Ishikawa (cell line): Measurements from ENCODE around the gene GARIN5B.

Source experiments
- CEBPB ChIP-seq: IDR thresholded peaks from 2 replicates; pipeline ENCODE4 v1.6.1; 2012
- CREB1 ChIP-seq: IDR thresholded peaks from 2 replicates; pipeline ENCODE4 v1.6.1; 2012; ENCODE audit warnings: low read depth
- EGR1 ChIP-seq: IDR thresholded peaks from 2 replicates; pipeline ENCODE4 v1.6.1; 2012
- EP300 ChIP-seq: IDR thresholded peaks from 2 replicates; pipeline ENCODE4 v1.6.1; 2012; ENCODE audit warnings: borderline replicate concordance
- FOXM1 ChIP-seq: IDR thresholded peaks from 2 replicates; pipeline ENCODE4 v1.6.1; 2012; ENCODE audit warnings: low read depth, borderline replicate concordance
- MAX ChIP-seq: IDR thresholded peaks from 2 replicates; pipeline ENCODE4 v1.6.1; 2012
- NFIC ChIP-seq: IDR thresholded peaks from 2 replicates; pipeline ENCODE4 v1.6.1; 2012
- RAD21 ChIP-seq: IDR thresholded peaks from 2 replicates; pipeline ENCODE4 v1.6.1; 2012; ENCODE audit warnings: low read depth
- TAF1 ChIP-seq: IDR thresholded peaks from 2 replicates; pipeline ENCODE4 v1.6.1; 2012; ENCODE audit warnings: low read depth, mild to moderate bottlenecking
- TCF12 ChIP-seq: IDR thresholded peaks from 2 replicates; pipeline ENCODE4 v1.6.1; 2012; ENCODE audit warnings: low read depth
- TEAD4 ChIP-seq: IDR thresholded peaks from 2 replicates; pipeline ENCODE4 v1.6.1; 2012
- YY1 ChIP-seq: IDR thresholded peaks from 2 replicates; pipeline ENCODE4 v1.6.1; 2012; ENCODE audit warnings: low read depth
- ZBTB7A ChIP-seq: IDR thresholded peaks from 2 replicates; pipeline ENCODE4 v1.6.1; 2012; ENCODE audit warnings: low read depth
- TF ChIP-seq, protein P1 (sequence below): IDR thresholded peaks from 2 replicates; pipeline ENCODE4 v1.6.1; 2012; ENCODE audit warnings: low read depth, mild to moderate bottlenecking
- TF ChIP-seq, protein P2 (sequence below): IDR thresholded peaks from 2 replicates; pipeline ENCODE4 v1.6.1; 2012

GARIN5B gene

GRCh38 chr19:55385724-55386492, 22.8 kb upstream of the GARIN5B start, which contains the start of gene RPL28:
RPL28 (plus strand) TSS chr19:55385932; CDS start chr19:55386358, 426 bp downstream.
- TF ChIP-seq TCF12 (peak; percentile 49; the same call in 1 of the 2 replicates), EP300 (no peak), YY1 (peak; percentile 80), CREB1 (peak; percentile 52; the same call in 1 of the 2 replicates), NFIC (no peak), TEAD4 (peak; percentile 34; the same call in 1 of the 2 replicates), ZBTB7A (no peak), TAF1 (peak; percentile 100), MAX (peak; percentile 71)
- TF ChIP-seq, protein P1, sequence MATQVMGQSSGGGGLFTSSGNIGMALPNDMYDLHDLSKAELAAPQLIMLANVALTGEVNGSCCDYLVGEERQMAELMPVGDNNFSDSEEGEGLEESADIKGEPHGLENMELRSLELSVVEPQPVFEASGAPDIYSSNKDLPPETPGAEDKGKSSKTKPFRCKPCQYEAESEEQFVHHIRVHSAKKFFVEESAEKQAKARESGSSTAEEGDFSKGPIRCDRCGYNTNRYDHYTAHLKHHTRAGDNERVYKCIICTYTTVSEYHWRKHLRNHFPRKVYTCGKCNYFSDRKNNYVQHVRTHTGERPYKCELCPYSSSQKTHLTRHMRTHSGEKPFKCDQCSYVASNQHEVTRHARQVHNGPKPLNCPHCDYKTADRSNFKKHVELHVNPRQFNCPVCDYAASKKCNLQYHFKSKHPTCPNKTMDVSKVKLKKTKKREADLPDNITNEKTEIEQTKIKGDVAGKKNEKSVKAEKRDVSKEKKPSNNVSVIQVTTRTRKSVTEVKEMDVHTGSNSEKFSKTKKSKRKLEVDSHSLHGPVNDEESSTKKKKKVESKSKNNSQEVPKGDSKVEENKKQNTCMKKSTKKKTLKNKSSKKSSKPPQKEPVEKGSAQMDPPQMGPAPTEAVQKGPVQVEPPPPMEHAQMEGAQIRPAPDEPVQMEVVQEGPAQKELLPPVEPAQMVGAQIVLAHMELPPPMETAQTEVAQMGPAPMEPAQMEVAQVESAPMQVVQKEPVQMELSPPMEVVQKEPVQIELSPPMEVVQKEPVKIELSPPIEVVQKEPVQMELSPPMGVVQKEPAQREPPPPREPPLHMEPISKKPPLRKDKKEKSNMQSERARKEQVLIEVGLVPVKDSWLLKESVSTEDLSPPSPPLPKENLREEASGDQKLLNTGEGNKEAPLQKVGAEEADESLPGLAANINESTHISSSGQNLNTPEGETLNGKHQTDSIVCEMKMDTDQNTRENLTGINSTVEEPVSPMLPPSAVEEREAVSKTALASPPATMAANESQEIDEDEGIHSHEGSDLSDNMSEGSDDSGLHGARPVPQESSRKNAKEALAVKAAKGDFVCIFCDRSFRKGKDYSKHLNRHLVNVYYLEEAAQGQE, result no peak
- TF ChIP-seq, protein P2, sequence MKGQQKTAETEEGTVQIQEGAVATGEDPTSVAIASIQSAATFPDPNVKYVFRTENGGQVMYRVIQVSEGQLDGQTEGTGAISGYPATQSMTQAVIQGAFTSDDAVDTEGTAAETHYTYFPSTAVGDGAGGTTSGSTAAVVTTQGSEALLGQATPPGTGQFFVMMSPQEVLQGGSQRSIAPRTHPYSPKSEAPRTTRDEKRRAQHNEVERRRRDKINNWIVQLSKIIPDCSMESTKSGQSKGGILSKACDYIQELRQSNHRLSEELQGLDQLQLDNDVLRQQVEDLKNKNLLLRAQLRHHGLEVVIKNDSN, result peak; percentile 35; the same call in 1 of the 2 replicates

GRCh38 chr19:55384920-55385723, 22.1 kb upstream of the GARIN5B start:
- TF ChIP-seq CREB1, result no peak
- TF ChIP-seq ZBTB7A, result no peak
- TF ChIP-seq TAF1, result no peak
- TF ChIP-seq RAD21, result no peak
- TF ChIP-seq EGR1, result no peak
- no peak for TF ChIP-seq NFIC
- no peak for TF ChIP-seq CEBPB

DNA sequence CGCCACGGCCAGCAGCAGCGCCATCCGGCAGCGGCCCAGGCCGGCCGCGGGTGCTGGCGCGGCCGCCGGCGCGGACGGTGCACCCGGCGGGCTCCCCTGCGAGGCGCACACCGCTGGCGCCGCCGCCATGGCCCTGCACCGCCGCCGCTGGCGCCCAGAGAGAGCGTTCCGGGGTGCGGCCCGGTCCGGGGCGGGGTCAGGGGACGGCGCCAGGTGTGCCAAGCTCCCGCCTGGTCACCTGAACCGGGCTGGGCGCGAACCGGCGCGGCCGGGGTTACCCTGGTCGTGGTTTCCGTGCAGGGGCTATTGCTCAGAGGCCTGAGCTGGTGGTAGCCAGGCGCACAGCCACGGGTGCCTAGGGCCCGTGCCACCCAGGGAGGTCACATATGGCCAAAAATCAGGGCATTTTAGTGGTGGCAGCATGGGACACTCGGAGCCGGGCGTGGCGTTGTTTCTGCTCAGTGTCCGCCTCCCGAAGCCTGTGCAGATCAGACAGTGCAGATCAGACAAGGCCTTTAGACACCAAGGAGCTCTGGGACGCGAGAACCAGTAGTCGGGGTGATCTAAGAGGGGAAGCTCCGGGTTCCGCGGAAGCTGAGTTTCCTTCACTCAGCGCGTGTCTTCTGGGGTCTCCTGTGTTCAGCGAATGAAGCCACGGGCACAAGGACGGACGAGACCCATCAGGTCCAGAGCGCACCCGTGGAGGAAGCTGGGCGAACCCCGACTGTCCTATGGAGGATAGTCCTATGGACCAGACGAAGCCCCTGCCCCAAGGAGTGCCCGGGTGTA, 21.3 kb upstream of the GARIN5B start, which contains the start of gene TMEM238:
Gene TMEM238, minus strand, starts transcription at position 162 of the 789 bp plus-strand sequence. Its CDS starts 33 bp downstream, at position 129.
- peak; percentile 20; the same call in 1 of the 2 replicates for TF ChIP-seq EP300
- TF ChIP-seq TAF1, result peak; percentile 25; the same call in 1 of the 2 replicates
- TF ChIP-seq MAX, result no peak
- TF ChIP-seq YY1, result peak; percentile 78
- TF ChIP-seq, protein P1, result no peak
- TF ChIP-seq TEAD4, result no peak
- TF ChIP-seq, protein P2, result peak; percentile 27; the same call in 1 of the 2 replicates

GRCh38 chr19:55383279-55384130, 20.4 kb upstream of the GARIN5B start:
- TF ChIP-seq TAF1 (peak; percentile 13; the same call in 1 of the 2 replicates), MAX (peak; percentile 51), TEAD4 (no peak)

DNA sequence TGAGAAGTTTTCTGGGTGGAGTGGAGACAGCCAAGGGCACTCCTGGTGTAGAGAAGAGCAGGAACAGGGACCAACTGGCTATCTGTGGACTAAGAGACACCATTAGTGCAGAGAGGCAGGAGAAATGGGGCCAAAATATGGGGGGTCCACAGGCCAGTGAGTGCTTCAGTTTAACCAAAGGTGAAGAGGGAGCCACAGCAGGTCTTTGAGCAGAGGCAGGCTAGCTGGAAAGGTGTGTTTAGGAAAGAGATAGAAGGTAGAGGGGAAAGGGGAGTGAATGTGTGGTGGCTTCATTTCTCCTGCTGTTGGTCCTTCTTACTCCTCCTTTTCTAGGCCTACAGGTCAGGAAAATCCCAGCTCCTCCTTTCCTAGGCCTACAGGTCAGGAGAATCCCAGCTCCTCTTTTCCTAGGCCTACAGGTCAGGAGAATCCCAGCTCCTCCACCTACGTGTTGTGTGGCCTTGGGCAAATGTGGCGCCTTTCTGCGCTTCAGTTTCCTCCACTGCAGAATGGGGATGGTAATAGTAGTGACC, 19.5 kb upstream of the GARIN5B start:
- TF ChIP-seq EGR1 (no peak), TEAD4 (no peak), TCF12 (no peak), TAF1 (no peak), CREB1 (no peak), RAD21 (no peak), EP300 (no peak), MAX (no peak), FOXM1 (no peak), ZBTB7A (no peak), NFIC (no peak)
- TF ChIP-seq, protein P2, result no peak
- TF ChIP-seq, protein P1, result no peak
